ENCODE measurements around the gene CEP162.

DNA sequence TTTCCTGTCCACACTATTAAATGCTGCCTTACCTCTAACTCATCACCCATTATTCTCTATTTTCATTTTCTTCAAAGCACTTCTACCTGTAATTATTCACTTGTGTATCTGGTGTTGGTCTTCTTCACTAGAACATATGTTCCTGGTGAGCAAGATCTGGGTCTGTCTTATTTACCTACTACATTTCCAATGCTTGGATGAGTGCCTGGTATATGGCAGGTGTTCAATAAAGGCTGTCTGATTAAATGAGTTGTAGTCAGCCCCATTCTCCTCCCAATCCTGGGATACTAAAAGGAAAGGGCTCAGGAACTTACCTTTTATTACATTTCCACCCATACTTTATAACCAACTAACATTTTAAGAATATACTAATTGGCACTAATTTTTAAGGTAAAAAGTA lies 61.0 kb downstream of the CEP162 start:
- TF ChIP-seq, protein P1, sequence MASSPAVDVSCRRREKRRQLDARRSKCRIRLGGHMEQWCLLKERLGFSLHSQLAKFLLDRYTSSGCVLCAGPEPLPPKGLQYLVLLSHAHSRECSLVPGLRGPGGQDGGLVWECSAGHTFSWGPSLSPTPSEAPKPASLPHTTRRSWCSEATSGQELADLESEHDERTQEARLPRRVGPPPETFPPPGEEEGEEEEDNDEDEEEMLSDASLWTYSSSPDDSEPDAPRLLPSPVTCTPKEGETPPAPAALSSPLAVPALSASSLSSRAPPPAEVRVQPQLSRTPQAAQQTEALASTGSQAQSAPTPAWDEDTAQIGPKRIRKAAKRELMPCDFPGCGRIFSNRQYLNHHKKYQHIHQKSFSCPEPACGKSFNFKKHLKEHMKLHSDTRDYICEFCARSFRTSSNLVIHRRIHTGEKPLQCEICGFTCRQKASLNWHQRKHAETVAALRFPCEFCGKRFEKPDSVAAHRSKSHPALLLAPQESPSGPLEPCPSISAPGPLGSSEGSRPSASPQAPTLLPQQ (tag by site-specific recombination; IDR thresholded peaks at IDR 0.05), result no peak
- TF ChIP-seq TCF7L2 (IDR thresholded peaks at IDR 0.05; ENCODE audit: borderline replicate concordance, low read depth, low read length), result no peak
- TF ChIP-seq ZBTB17 (tag by site-specific recombination; IDR thresholded peaks at IDR 0.05), result no peak
- TF ChIP-seq, protein P2, sequence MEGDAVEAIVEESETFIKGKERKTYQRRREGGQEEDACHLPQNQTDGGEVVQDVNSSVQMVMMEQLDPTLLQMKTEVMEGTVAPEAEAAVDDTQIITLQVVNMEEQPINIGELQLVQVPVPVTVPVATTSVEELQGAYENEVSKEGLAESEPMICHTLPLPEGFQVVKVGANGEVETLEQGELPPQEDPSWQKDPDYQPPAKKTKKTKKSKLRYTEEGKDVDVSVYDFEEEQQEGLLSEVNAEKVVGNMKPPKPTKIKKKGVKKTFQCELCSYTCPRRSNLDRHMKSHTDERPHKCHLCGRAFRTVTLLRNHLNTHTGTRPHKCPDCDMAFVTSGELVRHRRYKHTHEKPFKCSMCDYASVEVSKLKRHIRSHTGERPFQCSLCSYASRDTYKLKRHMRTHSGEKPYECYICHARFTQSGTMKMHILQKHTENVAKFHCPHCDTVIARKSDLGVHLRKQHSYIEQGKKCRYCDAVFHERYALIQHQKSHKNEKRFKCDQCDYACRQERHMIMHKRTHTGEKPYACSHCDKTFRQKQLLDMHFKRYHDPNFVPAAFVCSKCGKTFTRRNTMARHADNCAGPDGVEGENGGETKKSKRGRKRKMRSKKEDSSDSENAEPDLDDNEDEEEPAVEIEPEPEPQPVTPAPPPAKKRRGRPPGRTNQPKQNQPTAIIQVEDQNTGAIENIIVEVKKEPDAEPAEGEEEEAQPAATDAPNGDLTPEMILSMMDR (tag by site-specific recombination; IDR thresholded peaks at IDR 0.05), result no peak
- TF ChIP-seq REST (tag by site-specific recombination; IDR thresholded peaks at IDR 0.05), result no peak
- no peak for TF ChIP-seq ZBTB7A (tag by site-specific recombination; IDR thresholded peaks at IDR 0.05; ENCODE audit: low read depth)
- no peak for TF ChIP-seq ZNF274 (IDR thresholded peaks at IDR 0.05; ENCODE audit: low read length)
- no peak for TF ChIP-seq ZNF274 (tag by site-specific recombination; IDR thresholded peaks at IDR 0.05; ENCODE audit: borderline replicate concordance)
- no peak for TF ChIP-seq ZNF501 (tag by site-specific recombination; IDR thresholded peaks at IDR 0.05)

All from HEK293 (cell line).